HG02678 (cell line): ENCODE data around the gene NDUFS6.
"Not testable (repeated sequence)": the region's sequence is repeated elsewhere in the genome, so short reads cannot be mapped to it uniquely, and the experiment has no call there.

Experiments
- ATAC-seq: cut with Tn5 transposase; IDR thresholded peaks from one replicate; pipeline ENCODE4 v1.9.1; 2021; ENCODE audit warnings: mild to moderate bottlenecking, moderate library complexity; ENCODE audit not compliant: unreplicated experiment

NDUFS6 gene

GRCh38 chr5:1814183-1815020 lies 13.2 kb downstream of the NDUFS6 start:
- no peak for ATAC-seq

- ATAC-seq = no peak
Measured at GRCh38 chr5:1815071-1815786, 14.0 kb downstream of the NDUFS6 start.

GRCh38 chr5:1815881-1816292 lies 14.7 kb downstream of the NDUFS6 start:
- no peak for ATAC-seq

GRCh38 chr5:1816495-1817089 lies 15.4 kb downstream of the NDUFS6 start:
- not testable (repeated sequence) for ATAC-seq

- ATAC-seq = no peak
Measured at GRCh38 chr5:1817261-1818043, 16.2 kb downstream of the NDUFS6 start.

GRCh38 chr5:1818784-1819183 lies 17.6 kb downstream of the NDUFS6 start:
- no peak for ATAC-seq

GRCh38 chr5:1819458-1819857 lies 18.3 kb downstream of the NDUFS6 start:
- ATAC-seq = no peak

GRCh38 chr5:1820381-1820780 lies 19.2 kb downstream of the NDUFS6 start:
- no peak for ATAC-seq

- no peak for ATAC-seq
Measured at GRCh38 chr5:1820926-1821325, 19.7 kb downstream of the NDUFS6 start.

- ATAC-seq = no peak
Measured at GRCh38 chr5:1821862-1822261, 20.7 kb downstream of the NDUFS6 start.

GRCh38 chr5:1823381-1824034 lies 22.3 kb downstream of the NDUFS6 start:
- no peak for ATAC-seq

GRCh38 chr5:1824109-1824821 lies 23.1 kb downstream of the NDUFS6 start:
- ATAC-seq = no peak

- ATAC-seq = no peak
Measured at GRCh38 chr5:1824903-1825841, 24.0 kb downstream of the NDUFS6 start.

- no peak for ATAC-seq
Measured at GRCh38 chr5:1826235-1826980, 25.2 kb downstream of the NDUFS6 start.

- no peak for ATAC-seq
Measured at GRCh38 chr5:1827025-1827885, 26.0 kb downstream of the NDUFS6 start.

GRCh38 chr5:1827886-1828397 lies 26.7 kb downstream of the NDUFS6 start:
- ATAC-seq = no peak
